ENCODE results near the gene SLC15A4. TPM values are rescaled to one million over a fixed set of nuclear protein-coding genes. Genes with fewer than 3 reads are reported as not detected.

SLC15A4 gene
- total and polyA plus RNA-seq, 9 of the 15 experiments (the other 6 are each of a cell fraction or from before 2014, with no cell fraction given), result 5.5 to 20.8 (median 10.1) TPM

DNA sequence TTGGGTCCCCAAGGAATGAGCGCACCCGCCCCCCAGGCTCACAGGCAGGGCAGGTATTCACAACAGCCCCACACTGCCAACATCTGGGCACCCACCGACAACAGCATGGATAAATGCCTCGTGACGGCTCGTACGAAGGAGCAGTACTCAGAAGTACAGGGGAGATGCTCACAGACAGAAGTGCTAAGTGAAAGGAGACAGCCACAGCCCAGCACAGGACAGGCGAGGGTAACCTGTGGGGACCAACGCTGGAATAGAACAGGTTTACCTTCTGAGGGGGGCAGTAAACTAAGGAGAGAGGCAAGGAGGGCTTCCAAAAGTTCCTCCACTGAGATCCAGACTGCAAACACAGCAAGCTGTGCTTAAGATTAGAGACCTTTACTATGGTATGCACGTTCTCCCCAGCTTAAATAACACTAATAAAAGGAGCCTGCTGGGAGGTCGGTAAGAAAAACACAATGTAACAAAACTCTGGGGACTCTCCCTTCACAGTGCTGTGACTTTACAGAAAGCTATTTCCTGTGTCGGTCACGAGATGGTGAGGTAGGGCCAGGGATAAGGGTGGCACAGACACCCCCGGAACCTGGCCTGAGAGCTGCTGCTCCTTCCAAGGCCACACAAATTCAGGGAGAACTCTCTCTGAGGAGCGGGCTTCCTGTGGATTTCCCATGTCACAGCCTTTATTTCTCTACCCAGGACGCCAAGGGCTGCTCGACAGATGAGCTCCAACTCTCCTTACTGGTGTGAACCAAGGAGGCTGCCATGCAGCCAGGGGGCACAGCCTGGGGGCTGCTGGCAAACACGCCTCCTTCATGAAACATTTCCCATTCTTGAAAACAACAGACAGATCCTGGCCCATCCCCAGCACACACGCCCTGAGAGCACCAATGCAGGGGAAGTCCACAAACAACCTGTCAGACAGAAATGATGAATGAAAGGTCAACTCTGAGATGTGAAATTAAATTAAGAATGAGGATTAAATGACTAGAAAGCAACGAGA is 26.3 kb downstream of the SLC15A4 start (continued):
- TF ChIP-seq, protein P1, sequence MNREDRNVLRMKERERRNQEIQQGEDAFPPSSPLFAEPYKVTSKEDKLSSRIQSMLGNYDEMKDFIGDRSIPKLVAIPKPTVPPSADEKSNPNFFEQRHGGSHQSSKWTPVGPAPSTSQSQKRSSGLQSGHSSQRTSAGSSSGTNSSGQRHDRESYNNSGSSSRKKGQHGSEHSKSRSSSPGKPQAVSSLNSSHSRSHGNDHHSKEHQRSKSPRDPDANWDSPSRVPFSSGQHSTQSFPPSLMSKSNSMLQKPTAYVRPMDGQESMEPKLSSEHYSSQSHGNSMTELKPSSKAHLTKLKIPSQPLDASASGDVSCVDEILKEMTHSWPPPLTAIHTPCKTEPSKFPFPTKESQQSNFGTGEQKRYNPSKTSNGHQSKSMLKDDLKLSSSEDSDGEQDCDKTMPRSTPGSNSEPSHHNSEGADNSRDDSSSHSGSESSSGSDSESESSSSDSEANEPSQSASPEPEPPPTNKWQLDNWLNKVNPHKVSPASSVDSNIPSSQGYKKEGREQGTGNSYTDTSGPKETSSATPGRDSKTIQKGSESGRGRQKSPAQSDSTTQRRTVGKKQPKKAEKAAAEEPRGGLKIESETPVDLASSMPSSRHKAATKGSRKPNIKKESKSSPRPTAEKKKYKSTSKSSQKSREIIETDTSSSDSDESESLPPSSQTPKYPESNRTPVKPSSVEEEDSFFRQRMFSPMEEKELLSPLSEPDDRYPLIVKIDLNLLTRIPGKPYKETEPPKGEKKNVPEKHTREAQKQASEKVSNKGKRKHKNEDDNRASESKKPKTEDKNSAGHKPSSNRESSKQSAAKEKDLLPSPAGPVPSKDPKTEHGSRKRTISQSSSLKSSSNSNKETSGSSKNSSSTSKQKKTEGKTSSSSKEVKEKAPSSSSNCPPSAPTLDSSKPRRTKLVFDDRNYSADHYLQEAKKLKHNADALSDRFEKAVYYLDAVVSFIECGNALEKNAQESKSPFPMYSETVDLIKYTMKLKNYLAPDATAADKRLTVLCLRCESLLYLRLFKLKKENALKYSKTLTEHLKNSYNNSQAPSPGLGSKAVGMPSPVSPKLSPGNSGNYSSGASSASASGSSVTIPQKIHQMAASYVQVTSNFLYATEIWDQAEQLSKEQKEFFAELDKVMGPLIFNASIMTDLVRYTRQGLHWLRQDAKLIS (CRISPR knock-in tag; IDR thresholded peaks at IDR 0.05), result no peak
- no peak for TF ChIP-seq BACH1 (tag; IDR thresholded peaks at IDR 0.05)
- TF ChIP-seq TFE3 (CRISPR knock-in tag; IDR thresholded peaks at IDR 0.05), result no peak
- TF ChIP-seq TAF7 (tag; IDR thresholded peaks at IDR 0.05), result no peak
- no peak for TF ChIP-seq ZNF165 (CRISPR knock-in tag; IDR thresholded peaks at IDR 0.05; ENCODE audit: borderline replicate concordance)
- TF ChIP-seq CXXC5 (CRISPR knock-in tag; IDR thresholded peaks at IDR 0.05), result no peak
- no peak for TF ChIP-seq ZNF766 (CRISPR knock-in tag; conservative IDR thresholded peaks at IDR 0.05)
